ENCODE results near the gene N4BP2.
A peak's percentile ranks its signal among the peaks of the same experiment; 100 is the strongest.
"Not testable (repeated sequence)": the region's sequence is repeated elsewhere in the genome, so short reads cannot be mapped to it uniquely, and the experiment has no call there.

The N4BP2 gene

GRCh38 chr4:40144716-40145115 is 88.1 kb downstream of the N4BP2 start:
- TF ChIP-seq TARDBP (IDR thresholded peaks at IDR 0.05) (no peak), FOXM1 (IDR thresholded peaks at IDR 0.05; ENCODE audit: borderline replicate concordance) (no peak), ELF4 (IDR thresholded peaks at IDR 0.05) (no peak), FOXA1 (IDR thresholded peaks at IDR 0.05) (no peak), BHLHE40 (IDR thresholded peaks at IDR 0.05; ENCODE audit: borderline replicate concordance) (no peak), HDGF (IDR thresholded peaks at IDR 0.05; ENCODE audit: borderline replicate concordance) (no peak), L3MBTL2 (conservative IDR thresholded peaks at IDR 0.05) (no peak), ZNF384 (IDR thresholded peaks at IDR 0.05) (no peak), SP1 (IDR thresholded peaks at IDR 0.05) (no peak), CTBP1 (IDR thresholded peaks at IDR 0.05; ENCODE audit: borderline replicate concordance) (no peak), NFRKB (IDR thresholded peaks at IDR 0.05) (no peak), ARNT (IDR thresholded peaks at IDR 0.05) (no peak), SUZ12 (IDR thresholded peaks at IDR 0.05) (no peak), FOXK2 (IDR thresholded peaks at IDR 0.05) (no peak), LEF1 (IDR thresholded peaks at IDR 0.05; ENCODE audit: borderline replicate concordance) (no peak)
- TF ChIP-seq, protein P1, sequence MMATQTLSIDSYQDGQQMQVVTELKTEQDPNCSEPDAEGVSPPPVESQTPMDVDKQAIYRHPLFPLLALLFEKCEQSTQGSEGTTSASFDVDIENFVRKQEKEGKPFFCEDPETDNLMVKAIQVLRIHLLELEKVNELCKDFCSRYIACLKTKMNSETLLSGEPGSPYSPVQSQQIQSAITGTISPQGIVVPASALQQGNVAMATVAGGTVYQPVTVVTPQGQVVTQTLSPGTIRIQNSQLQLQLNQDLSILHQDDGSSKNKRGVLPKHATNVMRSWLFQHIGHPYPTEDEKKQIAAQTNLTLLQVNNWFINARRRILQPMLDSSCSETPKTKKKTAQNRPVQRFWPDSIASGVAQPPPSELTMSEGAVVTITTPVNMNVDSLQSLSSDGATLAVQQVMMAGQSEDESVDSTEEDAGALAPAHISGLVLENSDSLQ (IDR thresholded peaks at IDR 0.05): no peak
- ChIA-PET POLR2A (interaction anchor here (1.6 kb wide), 1 partner anchor 89 kb away, joined by 5 read pairs; the partner anchor contains the start of gene N4BP2), CTCF (no interaction called here)
- DNase-seq (ENCODE audit: extremely low spot score): no peak

- DNase-seq (ENCODE audit: extremely low spot score); CTCF ChIA-PET; POLR2A ChIA-PET: not testable (repeated sequence)
These were observed 90.8 kb downstream of the N4BP2 start for GRCh38 chr4:40147490-40147889.

DNA sequence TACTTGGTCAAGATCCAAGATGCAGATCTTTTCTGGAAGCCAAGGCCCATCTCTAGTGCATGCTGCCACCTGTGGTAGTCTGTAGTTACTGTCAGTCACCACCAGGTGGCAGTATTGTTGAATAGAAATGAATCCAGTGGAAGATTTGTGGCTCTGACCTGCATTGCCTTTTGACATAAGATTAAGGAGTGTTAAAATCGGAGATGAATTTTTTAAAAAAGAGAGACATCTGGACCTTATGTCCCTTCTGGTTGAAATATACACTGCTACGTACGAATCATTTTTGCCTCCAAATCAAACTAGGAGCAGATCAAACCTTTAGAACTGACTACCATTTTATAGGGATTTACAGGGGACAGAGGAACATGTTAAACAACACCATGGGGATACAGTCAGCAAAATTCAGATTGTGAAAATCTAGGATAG is 93.3 kb downstream of the N4BP2 start:
- ChIA-PET POLR2A (no interaction called here), CTCF (interaction anchor here (0.7 kb wide), 3 partner anchors 167 to 767 kb away, joined by 3 to 7 read pairs (median 3); no protein-coding TSS in a partner anchor)
- TF ChIP-seq ARNT (IDR thresholded peaks at IDR 0.05): no peak
- TF ChIP-seq, protein P1 (IDR thresholded peaks at IDR 0.05): peak; percentile 22; the same call in 1 of the 2 replicates
- DNase-seq (ENCODE audit: extremely low spot score): peak; percentile 51

DNA sequence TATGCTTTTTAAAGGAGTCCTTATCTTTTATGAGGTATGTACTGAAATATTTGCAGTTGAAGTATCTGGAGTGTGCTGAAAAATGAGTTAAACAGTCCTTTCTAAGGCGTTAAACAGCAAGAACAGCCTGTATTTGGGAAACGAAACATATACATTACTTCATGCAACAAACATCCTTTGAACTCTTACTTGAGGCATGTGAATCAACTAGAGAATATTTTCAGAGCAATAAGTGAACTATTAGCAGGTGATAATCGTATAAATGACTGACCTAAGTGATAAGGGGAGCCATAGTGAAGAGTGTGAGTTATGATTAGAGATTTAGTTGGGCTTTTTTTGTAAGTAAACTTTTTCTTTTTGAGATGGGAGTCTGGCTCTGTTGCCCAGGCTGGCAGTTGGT is 94.3 kb downstream of the N4BP2 start:
- POLR2A ChIA-PET: no interaction called here
- DNase-seq (ENCODE audit: extremely low spot score): no peak
- CTCF ChIA-PET: no interaction called here
- TF ChIP-seq CTBP1 (IDR thresholded peaks at IDR 0.05; ENCODE audit: borderline replicate concordance) (no peak), FOXA1 (IDR thresholded peaks at IDR 0.05) (no peak), BHLHE40 (IDR thresholded peaks at IDR 0.05; ENCODE audit: borderline replicate concordance) (no peak), HDGF (IDR thresholded peaks at IDR 0.05; ENCODE audit: borderline replicate concordance) (no peak), ELF4 (IDR thresholded peaks at IDR 0.05) (no peak), NFRKB (IDR thresholded peaks at IDR 0.05) (no peak), L3MBTL2 (conservative IDR thresholded peaks at IDR 0.05) (no peak), ZNF384 (IDR thresholded peaks at IDR 0.05) (no peak), TARDBP (IDR thresholded peaks at IDR 0.05) (no peak), SUZ12 (IDR thresholded peaks at IDR 0.05) (no peak), FOXK2 (IDR thresholded peaks at IDR 0.05) (no peak), SP1 (IDR thresholded peaks at IDR 0.05) (no peak), ARNT (IDR thresholded peaks at IDR 0.05) (no peak), LEF1 (IDR thresholded peaks at IDR 0.05; ENCODE audit: borderline replicate concordance) (no peak), FOXM1 (IDR thresholded peaks at IDR 0.05; ENCODE audit: borderline replicate concordance) (no peak)
- TF ChIP-seq, protein P1 (IDR thresholded peaks at IDR 0.05): no peak

DNA sequence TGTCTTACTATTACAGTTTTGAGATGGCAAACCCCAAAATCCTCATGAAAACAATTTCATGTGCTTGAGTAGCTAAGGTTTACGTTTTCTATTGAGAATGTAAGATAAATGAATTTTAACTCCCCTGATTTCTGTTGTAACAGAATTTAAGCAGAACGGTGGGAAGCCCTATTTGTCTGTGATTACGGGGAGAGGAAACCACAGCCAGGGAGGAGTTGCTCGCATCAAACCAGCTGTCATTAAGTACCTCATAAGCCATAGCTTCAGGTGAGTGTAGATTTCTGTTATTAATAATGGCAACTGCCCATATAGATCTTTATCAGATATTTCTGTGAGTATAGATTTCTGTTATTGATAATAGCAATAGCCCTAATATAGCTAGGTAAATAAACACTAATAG is 96.0 kb downstream of the N4BP2 start:
- ChIA-PET POLR2A (no interaction called here), CTCF (no interaction called here)
- TF ChIP-seq TARDBP (IDR thresholded peaks at IDR 0.05) (no peak), ARNT (IDR thresholded peaks at IDR 0.05) (no peak), LEF1 (IDR thresholded peaks at IDR 0.05; ENCODE audit: borderline replicate concordance) (no peak), ELF4 (IDR thresholded peaks at IDR 0.05) (no peak), FOXA1 (IDR thresholded peaks at IDR 0.05) (no peak), FOXM1 (IDR thresholded peaks at IDR 0.05; ENCODE audit: borderline replicate concordance) (no peak), SP1 (IDR thresholded peaks at IDR 0.05) (no peak), SUZ12 (IDR thresholded peaks at IDR 0.05) (no peak)
- no peak for DNase-seq (ENCODE audit: extremely low spot score)

DNA sequence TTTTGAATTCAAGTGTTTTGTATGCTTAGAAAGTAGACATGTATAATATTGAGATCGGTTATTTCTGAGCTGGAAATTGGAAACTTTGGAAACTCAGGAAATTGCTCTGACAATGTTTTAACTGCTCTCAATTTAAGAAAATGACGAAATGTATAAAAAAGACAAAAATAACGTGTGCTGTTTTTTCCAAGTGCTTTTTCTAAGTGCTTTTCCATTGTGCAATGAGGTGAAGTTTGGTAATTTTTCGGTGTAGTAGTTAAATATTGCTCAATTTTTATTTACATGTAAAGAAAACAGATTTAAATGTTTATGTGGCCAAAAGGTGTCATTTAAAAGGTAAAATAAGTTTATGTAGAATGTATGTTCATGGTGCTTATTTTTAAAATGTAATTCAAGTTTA is 100.8 kb downstream of the N4BP2 start:
- no peak for TF ChIP-seq SP1 (IDR thresholded peaks at IDR 0.05)
- TF ChIP-seq FOXK2 (IDR thresholded peaks at IDR 0.05): no peak
- TF ChIP-seq L3MBTL2 (conservative IDR thresholded peaks at IDR 0.05): no peak
- ChIA-PET POLR2A (no interaction called here), CTCF (no interaction called here)
- no peak for DNase-seq (ENCODE audit: extremely low spot score)

GRCh38 chr4:40160258-40160657 is 103.6 kb downstream of the N4BP2 start:
- ChIA-PET POLR2A (no interaction called here), CTCF (no interaction called here)
- DNase-seq (ENCODE audit: extremely low spot score): no peak
- TF ChIP-seq LEF1 (IDR thresholded peaks at IDR 0.05; ENCODE audit: borderline replicate concordance) (no peak), FOXA1 (IDR thresholded peaks at IDR 0.05) (no peak), HDGF (IDR thresholded peaks at IDR 0.05; ENCODE audit: borderline replicate concordance) (no peak), NFRKB (IDR thresholded peaks at IDR 0.05) (no peak)
